ENCODE results near the gene DAZ4. TPM values are rescaled to one million over a fixed set of nuclear protein-coding genes. Genes with fewer than 3 reads are reported as not detected.

DAZ4 gene
- not detected in 2 replicates for total RNA-seq

GRCh38 chrY:24833619-24834018, at the start of gene DAZ4:
DAZ4 (plus strand) TSS chrY:24833919; CDS start chrY:24834127, 208 bp downstream.

DNA sequence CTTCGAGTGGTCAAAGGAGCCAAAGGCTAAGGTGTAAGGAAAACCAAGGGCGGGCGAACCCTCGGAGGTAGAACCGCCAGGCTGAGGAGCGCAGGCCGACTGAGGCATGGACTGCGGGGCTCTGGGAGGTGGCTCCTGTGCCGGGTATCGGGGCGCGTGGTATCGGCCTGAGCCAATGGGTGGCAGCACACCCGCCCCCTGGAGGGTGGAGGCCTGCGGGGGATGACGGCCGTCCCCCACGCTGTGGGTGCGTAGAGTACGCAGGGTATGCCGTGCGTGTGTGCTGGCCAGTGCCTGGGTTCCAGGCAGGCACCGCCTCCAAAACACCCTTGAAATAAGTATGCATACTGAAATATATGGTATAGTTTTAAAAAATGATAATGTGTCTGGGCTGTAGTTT, 20.4 kb upstream of the DAZ4 start, which contains the start of gene DAZ3:
Gene DAZ3 (minus strand): TSS at position 101 of the 400 bp plus-strand sequence. CDS start 208 bp downstream, outside the sequence.

Other genes with a start within 250 kb of the DAZ4 start
- gene BPY2B, start 215.9 kb upstream of the DAZ4 start, total RNA-seq: not detected in 2 replicates
- gene DAZ3, start 20.5 kb upstream of the DAZ4 start, total RNA-seq: not detected in 2 replicates
- not detected in 2 replicates for gene BPY2C, start 218.2 kb downstream of the DAZ4 start, total RNA-seq

Data from pericardium fibroblast (primary cell).